HEK293 (cell line): Measurements from ENCODE around the gene IL25.

Experiments used
- CTCF ChIA-PET: fragments of 350-600 bp; formaldehyde crosslinking; extraction: SDS; loops from one replicate; lab custom pipeline; 2021; ENCODE audit warnings: antibody characterized with exemption; lab: Yijun Ruan, JAX
- POLR2A ChIA-PET: fragments of 300-600 bp; formaldehyde crosslinking; extraction: SDS; loops from one replicate; lab custom pipeline; 2020; ENCODE audit warnings: antibody characterized with exemption, inconsistent platforms; lab: Yijun Ruan, JAX
- H3K27ac ChIP-seq: fragments of 200-500 bp; sonication (Bioruptor generic); 2 replicates; pipeline ENCODE4 v1.5.1; 2014; ENCODE audit warnings: low read depth, low read length, control low read depth, inconsistent platforms; ENCODE audit errors: extremely low read depth
- H3K36me3 ChIP-seq, 2 experiments: fragments of 200-500 bp in 1 of 2; sonication (Bioruptor generic) in 1 of 2; 1 replicate in 1 of 2; 2 replicates in 1 of 2; pipeline ENCODE4 v1.5.1; 2014 to 2017; ENCODE audit warnings: inconsistent platforms in 2 of 2, low read length in 2 of 2; ENCODE audit not compliant: control insufficient read depth in 2 of 2, insufficient read depth in 1 of 2
- H3K4me1 ChIP-seq: fragments of 200-500 bp; sonication (Bioruptor generic); 2 replicates; pipeline ENCODE4 v1.5.1; 2014; ENCODE audit warnings: mild to moderate bottlenecking, low read length, inconsistent platforms; ENCODE audit not compliant: control insufficient read depth, insufficient read depth
- H3K4me3 ChIP-seq: 2 replicates; pipeline ENCODE4 v1.5.1; 2011; ENCODE audit warnings: low read depth, mild to moderate bottlenecking, control low read depth, low read length, moderate library complexity
- H3K9me3 ChIP-seq: fragments of 200-500 bp; sonication (Bioruptor generic); 2 replicates; pipeline ENCODE4 v1.5.1; 2014; ENCODE audit warnings: low read depth, low read length, inconsistent platforms; ENCODE audit not compliant: control insufficient read depth, insufficient read depth
- GFI1B ChIP-seq: fragments of 450-650 bp; formaldehyde crosslinking; IDR thresholded peaks from 2 replicates; pipeline ENCODE4 v1.5.1; 2016; ENCODE audit warnings: missing biosample characterization, missing genetic modification characterization
- IKZF3 ChIP-seq: fragments of 450-650 bp; IDR thresholded peaks from 2 replicates; pipeline ENCODE4 v1.5.0; 2018; ENCODE audit warnings: missing biosample characterization, mild to moderate bottlenecking, missing genetic modification characterization, moderate library complexity
- KLF17 ChIP-seq: fragments of 450-650 bp; formaldehyde crosslinking; IDR thresholded peaks from 2 replicates; pipeline ENCODE4 v1.5.1; 2016; ENCODE audit warnings: missing biosample characterization, missing genetic modification characterization
- PATZ1 ChIP-seq: fragments of 450-650 bp; formaldehyde crosslinking; IDR thresholded peaks from 2 replicates; pipeline ENCODE4 v1.5.1; 2016; ENCODE audit warnings: missing biosample characterization, missing genetic modification characterization
- ZNF132 ChIP-seq: fragments of 450-650 bp; formaldehyde crosslinking; IDR thresholded peaks from 2 replicates; pipeline ENCODE4 v1.5.1; 2017; ENCODE audit warnings: missing biosample characterization, missing genetic modification characterization, borderline replicate concordance
- ZNF248 ChIP-seq: fragments of 450-650 bp; formaldehyde crosslinking; IDR thresholded peaks from 2 replicates; pipeline ENCODE4 v1.5.1; 2017; ENCODE audit warnings: missing biosample characterization, missing genetic modification characterization
- ZNF26 ChIP-seq: fragments of 450-650 bp; formaldehyde crosslinking; IDR thresholded peaks from 2 replicates; pipeline ENCODE4 v1.5.1; 2016; ENCODE audit warnings: missing biosample characterization, missing genetic modification characterization
- ZNF423 ChIP-seq: fragments of 450-650 bp; formaldehyde crosslinking; IDR thresholded peaks from 2 replicates; pipeline ENCODE4 v1.5.1; 2016; ENCODE audit warnings: missing biosample characterization, missing genetic modification characterization
- ZNF426 ChIP-seq: fragments of 450-650 bp; formaldehyde crosslinking; IDR thresholded peaks from 2 replicates; pipeline ENCODE4 v1.5.1; 2017; ENCODE audit warnings: missing biosample characterization, missing genetic modification characterization, mild to moderate bottlenecking, inconsistent platforms, moderate library complexity
- ZNF473 ChIP-seq: fragments of 450-650 bp; formaldehyde crosslinking; IDR thresholded peaks from 2 replicates; pipeline ENCODE4 v1.5.1; 2017; ENCODE audit warnings: missing biosample characterization, missing genetic modification characterization
- ZNF513 ChIP-seq: fragments of 450-650 bp; IDR thresholded peaks from 2 replicates; pipeline ENCODE4 v1.5.1; 2018; ENCODE audit warnings: missing biosample characterization, missing genetic modification characterization
- ZNF518A ChIP-seq: fragments of 450-650 bp; formaldehyde crosslinking; conservative IDR thresholded peaks from 2 replicates; pipeline ENCODE4 v1.5.1; 2016; ENCODE audit warnings: low read depth, missing biosample characterization, missing genetic modification characterization
- ZNF521 ChIP-seq: fragments of 450-650 bp; formaldehyde crosslinking; IDR thresholded peaks from 2 replicates; pipeline ENCODE4 v1.5.1; 2017; ENCODE audit warnings: missing biosample characterization, mild to moderate bottlenecking, missing genetic modification characterization
- ZNF530 ChIP-seq: fragments of 450-650 bp; formaldehyde crosslinking; IDR thresholded peaks from 2 replicates; pipeline ENCODE4 v1.5.1; 2016; ENCODE audit warnings: low read depth, missing biosample characterization, missing genetic modification characterization
- ZNF624 ChIP-seq: fragments of 450-650 bp; formaldehyde crosslinking; IDR thresholded peaks from 2 replicates; pipeline ENCODE4 v1.5.1; 2017; ENCODE audit warnings: missing biosample characterization, missing genetic modification characterization
- ZNF639 ChIP-seq: fragments of 450-650 bp; formaldehyde crosslinking; IDR thresholded peaks from 2 replicates; pipeline ENCODE4 v1.5.1; 2016; ENCODE audit warnings: missing biosample characterization, missing genetic modification characterization
- ZNF660 ChIP-seq: fragments of 450-650 bp; IDR thresholded peaks from 2 replicates; pipeline ENCODE4 v1.5.1; 2018; ENCODE audit warnings: missing biosample characterization, mild to moderate bottlenecking, missing genetic modification characterization
- ZNF670 ChIP-seq: fragments of 450-650 bp; formaldehyde crosslinking; IDR thresholded peaks from 2 replicates; pipeline ENCODE4 v1.5.1; 2016; ENCODE audit warnings: missing biosample characterization, missing genetic modification characterization, low read depth
- ZNF791 ChIP-seq: fragments of 450-650 bp; formaldehyde crosslinking; IDR thresholded peaks from 2 replicates; pipeline ENCODE4 v1.5.1; 2016; ENCODE audit warnings: missing biosample characterization, missing genetic modification characterization

Gene IL25

GRCh38 chr14:23357261-23357660 lies 15.3 kb upstream of the IL25 start:
- TF ChIP-seq KLF17 (tag by site-specific recombination) (no peak), ZNF530 (tag by site-specific recombination) (no peak)
- CTCF ChIA-PET, result interaction anchor here (1.5 kb wide), 1 partner anchor 23 kb away, joined by 4 read pairs; no protein-coding TSS in a partner anchor
- Histone ChIP-seq H3K9me3 (no peaks in the 10 kb centered on the region), H3K4me3 (no peak overlapping the region), H3K4me1 (no peaks in the 10 kb centered on the region), H3K36me3 (no peaks in the 10 kb centered on the region), H3K27ac (no peak overlapping the region)
- POLR2A ChIA-PET, result no interaction called here

GRCh38 chr14:23358042-23358441 lies 14.6 kb upstream of the IL25 start:
- TF ChIP-seq GFI1B, result no peak
- no peak for TF ChIP-seq ZNF530 (tag by site-specific recombination)
- TF ChIP-seq ZNF521 (tag by site-specific recombination), result no peak
- TF ChIP-seq ZNF423, result no peak
- TF ChIP-seq ZNF670 (tag by site-specific recombination), result no peak
- no peak for TF ChIP-seq ZNF426
- no peak for TF ChIP-seq ZNF518A (tag by site-specific recombination)
- TF ChIP-seq ZNF248, result no peak
- no peak for TF ChIP-seq ZNF624 (tag by site-specific recombination)
- TF ChIP-seq ZNF660 (tag by site-specific recombination), result no peak
- TF ChIP-seq ZNF473 (tag by site-specific recombination), result no peak
- no peak for TF ChIP-seq ZNF132 (tag by site-specific recombination)
- H3K4me3 ChIP-seq, result no peak overlapping the region
- no peaks in the 10 kb centered on the region for H3K9me3 ChIP-seq
- ChIA-PET POLR2A (no interaction called here), CTCF (no interaction called here)
- no peaks in the 10 kb centered on the region for H3K4me1 ChIP-seq
- H3K36me3 ChIP-seq, result no peaks in the 10 kb centered on the region
- H3K27ac ChIP-seq, result no peak overlapping the region

- Histone ChIP-seq H3K4me1 (no peaks in the 10 kb centered on the region), H3K4me3 (no peak overlapping the region), H3K36me3 (no peaks in the 10 kb centered on the region), H3K27ac (no peak overlapping the region), H3K9me3 (no peaks in the 10 kb centered on the region)
- CTCF ChIA-PET, result interaction anchor here (0.8 kb wide), 1 partner anchor 21 kb away, joined by 3 read pairs; no protein-coding TSS in a partner anchor
- POLR2A ChIA-PET, result no interaction called here
- TF ChIP-seq IKZF3 (tag by site-specific recombination) (no peak), PATZ1 (no peak), ZNF791 (tag by site-specific recombination) (no peak), ZNF513 (tag by site-specific recombination) (no peak), ZNF639 (tag by site-specific recombination) (no peak), ZNF26 (no peak)
Observed at GRCh38 chr14:23358553-23359166, 13.9 kb upstream of the IL25 start.
